ENCODE results near the gene CD6.

DNA sequence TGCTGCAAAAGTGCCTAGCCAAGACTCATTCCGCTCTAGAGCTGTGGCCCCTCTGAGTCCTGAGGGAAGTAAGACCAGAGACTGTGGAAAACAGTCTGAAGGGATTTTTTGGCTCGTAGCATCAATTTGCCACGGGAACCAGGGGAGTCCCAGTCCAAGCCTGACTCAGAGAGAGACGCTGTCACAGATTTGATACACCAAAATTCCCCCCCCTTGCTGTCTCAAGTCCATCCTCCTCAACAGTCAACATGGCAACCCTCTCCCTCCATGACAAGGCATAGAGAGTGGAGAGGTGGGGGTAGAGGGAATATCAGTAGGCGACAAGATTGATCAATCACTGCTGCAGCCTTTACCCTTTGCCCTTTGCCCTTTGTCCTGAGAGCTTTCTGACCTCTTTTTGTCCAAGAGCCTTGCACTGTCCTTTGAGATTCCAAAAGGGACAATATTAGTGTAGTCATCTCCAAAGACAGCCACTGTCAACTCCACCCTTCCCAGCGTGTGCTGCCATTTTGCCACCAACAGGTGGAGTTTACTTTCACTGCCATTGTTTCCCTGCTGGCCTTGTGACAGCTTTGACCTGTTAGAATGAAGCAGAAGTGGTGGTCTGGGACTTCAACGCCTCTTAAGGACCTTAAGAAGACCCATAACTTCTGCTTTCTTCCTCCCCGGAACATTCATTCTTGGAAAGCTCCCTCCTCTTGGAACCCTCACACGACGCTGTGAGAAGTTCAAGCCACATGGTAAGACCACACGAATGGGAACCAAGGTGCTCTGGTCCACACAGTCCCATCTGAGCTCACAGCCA, 26.8 kb upstream of the CD6 start:
- TF ChIP-seq, protein P1, sequence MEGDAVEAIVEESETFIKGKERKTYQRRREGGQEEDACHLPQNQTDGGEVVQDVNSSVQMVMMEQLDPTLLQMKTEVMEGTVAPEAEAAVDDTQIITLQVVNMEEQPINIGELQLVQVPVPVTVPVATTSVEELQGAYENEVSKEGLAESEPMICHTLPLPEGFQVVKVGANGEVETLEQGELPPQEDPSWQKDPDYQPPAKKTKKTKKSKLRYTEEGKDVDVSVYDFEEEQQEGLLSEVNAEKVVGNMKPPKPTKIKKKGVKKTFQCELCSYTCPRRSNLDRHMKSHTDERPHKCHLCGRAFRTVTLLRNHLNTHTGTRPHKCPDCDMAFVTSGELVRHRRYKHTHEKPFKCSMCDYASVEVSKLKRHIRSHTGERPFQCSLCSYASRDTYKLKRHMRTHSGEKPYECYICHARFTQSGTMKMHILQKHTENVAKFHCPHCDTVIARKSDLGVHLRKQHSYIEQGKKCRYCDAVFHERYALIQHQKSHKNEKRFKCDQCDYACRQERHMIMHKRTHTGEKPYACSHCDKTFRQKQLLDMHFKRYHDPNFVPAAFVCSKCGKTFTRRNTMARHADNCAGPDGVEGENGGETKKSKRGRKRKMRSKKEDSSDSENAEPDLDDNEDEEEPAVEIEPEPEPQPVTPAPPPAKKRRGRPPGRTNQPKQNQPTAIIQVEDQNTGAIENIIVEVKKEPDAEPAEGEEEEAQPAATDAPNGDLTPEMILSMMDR (IDR thresholded peaks at IDR 0.05) = no peak
- TF ChIP-seq POLR2A (IDR thresholded peaks at IDR 0.05) = no peak
- no peak for TF ChIP-seq POLR2AphosphoS5 (IDR thresholded peaks at IDR 0.05)

Data from breast epithelium (tissue), 3 donors.